Fibroblast of skin of right biceps (primary cell): ENCODE results near the gene STEEP1.

Experiments
- DNase-seq: peaks from one replicate; pipeline ENCODE4 v3.0.0-alpha.2; 2013

Gene STEEP1

GRCh38 chrX:119565107-119565663 is at the start of gene STEEP1:
STEEP1 (minus strand) TSS chrX:119565409; CDS start chrX:119565355, 54 bp downstream.
- DNase-seq = peak; percentile 94

GRCh38 chrX:119614776-119615175 is 49.6 kb upstream of the STEEP1 start:
- DNase-seq = no peak

DNA sequence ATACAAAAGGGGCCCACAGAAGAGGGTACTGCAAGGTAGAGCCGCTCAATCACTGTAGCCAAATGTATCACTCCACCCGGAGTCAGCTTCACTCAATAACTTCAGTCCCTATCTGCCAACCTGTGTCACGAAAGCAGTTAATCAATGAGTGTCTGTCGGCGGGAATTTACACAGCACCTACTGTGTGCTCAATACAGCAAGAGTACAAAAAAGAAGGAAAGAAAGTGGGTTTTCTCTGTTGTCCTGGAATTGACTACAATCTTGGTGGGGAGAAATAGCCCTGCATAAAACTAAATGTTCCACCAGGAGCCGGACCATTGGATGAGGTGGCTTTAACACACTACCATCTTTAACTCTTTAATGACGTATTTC is 41.8 kb upstream of the STEEP1 start:
- DNase-seq = no peak

DNA sequence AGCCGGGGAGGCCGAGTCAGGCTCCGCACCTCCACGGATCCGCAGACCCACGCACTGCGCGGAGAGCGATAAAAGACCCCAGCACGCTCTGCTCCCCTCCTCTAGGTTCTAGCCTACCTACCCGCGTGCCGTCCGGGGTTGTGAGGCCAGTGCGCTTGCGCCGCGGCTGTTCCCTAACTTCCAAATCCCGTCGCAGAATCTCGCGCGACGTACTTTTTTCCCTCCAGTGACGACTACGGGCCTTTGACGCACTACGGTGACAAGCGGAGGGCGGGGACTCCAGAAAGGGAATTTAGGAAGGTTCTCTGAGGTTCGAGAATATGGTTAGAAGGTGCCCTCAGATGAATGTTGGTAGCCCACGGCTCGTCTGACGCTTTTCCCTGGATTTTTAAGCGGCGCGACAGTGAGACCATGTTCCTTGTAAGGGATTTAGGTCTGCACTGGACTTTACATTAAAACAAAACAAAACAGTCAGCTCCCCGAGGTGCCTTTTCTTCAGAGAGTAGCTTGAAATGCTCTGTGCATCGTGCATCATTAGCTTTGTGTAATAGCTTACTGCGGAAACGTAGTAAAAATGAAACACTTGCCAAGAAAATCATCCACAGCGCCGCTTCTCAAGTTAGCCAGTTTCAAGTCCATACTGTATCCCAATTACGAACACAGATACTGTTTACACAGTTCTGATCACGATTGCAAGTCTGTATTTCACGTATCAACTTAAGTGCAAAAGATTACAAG is 41.2 kb upstream of the STEEP1 start, which contains the start of gene NKRF:
Gene NKRF, minus strand, starts transcription at position 145 of the 738 bp plus-strand sequence.
- DNase-seq = peak; percentile 92

DNA sequence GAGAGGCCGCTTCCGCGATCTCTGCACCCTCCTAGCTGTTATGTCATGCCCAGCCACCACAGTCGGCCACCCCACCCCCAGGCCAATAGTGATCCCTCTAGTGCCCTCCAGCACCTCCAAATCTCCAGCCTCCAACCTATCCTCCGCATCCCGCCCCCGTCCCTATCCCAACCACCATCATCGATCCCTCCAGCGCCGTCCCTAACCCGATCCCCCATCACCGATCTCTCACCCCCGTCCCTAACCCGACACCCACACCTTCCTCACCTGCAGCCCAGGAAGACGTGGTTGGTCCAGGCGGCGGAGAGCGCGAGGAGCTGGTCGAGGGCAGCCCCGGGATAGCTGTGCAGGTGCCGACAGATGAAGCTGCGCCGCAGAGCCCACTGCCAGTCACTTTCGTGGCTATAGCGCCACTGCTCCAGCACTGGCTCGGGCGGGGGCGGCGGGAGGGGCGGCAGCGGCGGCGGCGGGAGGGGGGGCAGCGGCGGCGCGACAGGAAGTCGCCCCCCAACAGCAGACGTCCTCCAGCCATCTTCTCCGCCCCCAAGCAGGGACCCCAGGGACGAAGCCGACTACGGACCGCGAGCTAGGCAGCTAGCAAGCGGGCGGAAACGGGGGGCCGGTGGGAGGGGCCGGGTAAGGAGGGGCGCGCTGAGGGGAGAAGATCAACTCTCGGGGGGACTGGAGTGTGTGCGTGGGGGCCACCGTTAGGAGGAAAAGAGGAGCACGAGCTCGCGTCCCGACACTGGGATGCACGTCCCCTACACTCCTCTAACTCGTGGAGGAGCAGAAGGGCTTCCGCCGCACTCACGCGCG is 40.5 kb upstream of the STEEP1 start:
- peak; percentile 3 for DNase-seq

DNA sequence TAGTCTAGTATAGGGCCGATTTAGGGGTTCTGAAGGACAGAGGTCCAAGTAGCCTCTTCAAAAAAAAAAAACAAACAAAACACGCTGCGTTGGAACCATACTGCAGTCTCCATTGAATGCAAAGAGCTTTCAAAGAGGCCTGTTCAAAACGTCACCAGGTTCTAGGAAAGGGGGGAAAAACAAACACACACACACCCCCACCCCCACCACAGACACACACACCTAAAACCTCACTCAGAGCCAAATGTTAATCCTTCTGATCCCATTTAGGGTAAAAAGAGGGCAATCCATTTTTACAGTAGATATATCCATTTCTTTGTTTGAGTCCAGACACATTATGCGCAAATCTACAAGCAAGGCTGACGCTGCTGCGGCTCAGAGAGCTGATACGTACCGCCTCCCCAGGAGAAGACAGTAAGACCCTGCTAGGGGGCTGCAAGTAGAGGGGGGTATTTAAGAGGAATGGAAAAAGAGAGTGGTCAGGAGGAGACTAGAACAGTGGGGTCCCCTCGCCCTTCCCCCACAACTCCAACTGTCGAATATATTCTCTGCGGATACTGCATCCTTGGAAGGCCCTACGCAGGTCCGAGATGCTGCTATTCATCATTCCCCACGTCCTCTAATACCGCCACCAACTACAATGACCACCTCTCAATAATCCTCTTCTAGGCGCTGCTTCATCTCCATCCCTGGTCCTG is 39.7 kb upstream of the STEEP1 start:
- DNase-seq = no peak

DNA sequence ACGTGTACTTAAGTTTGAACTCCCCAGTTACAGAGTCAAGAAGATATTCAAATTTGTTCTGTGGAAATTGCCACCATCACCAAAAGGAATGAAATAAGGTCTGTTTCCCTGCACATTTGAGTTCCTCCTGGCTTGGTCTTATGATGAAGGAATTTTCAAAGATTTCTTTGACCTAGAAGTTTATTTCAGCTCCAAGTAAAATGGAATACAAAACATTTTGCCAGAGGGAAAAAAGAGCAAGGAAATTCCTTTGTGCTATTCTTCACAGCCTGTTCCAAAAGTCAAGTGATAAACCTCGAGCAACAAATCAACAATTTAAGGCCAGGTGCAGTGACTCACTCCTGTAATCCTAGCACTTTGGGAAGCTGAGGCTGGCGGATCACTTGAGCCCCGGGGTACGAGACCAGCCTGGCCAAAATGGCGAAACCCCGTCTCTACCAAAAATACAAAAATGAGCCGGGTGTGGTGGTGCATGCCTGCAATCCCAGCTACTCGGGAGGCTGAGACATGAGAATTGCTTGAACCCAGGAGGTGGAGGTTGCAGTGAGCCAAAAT is 37.6 kb upstream of the STEEP1 start:
- DNase-seq = no peak

DNA sequence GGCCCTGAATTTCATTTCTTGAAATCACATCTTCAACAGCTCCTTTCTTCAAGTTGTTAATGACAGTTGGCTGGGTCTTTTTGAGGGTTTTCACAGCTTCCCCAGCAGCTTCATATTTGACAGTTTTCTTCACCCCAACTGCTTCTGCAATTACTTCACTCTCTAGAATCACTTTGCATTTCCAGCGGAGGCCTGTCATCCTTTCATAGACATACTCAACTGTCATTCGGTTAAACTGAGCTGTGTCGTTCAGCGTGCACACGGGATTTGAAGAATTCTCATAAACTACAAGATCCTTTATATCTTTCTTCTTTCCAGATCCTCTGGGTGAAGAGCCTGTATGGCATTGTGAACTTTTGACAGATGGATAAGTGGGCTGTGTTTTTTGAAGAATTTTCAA is 24.6 kb upstream of the STEEP1 start:
- no peak for DNase-seq

- no peak for DNase-seq
Measured at GRCh38 chrX:119583431-119584059, 18.3 kb upstream of the STEEP1 start.

- no peak for DNase-seq
Measured at GRCh38 chrX:119579414-119579813, 14.2 kb upstream of the STEEP1 start.

- DNase-seq = peak; percentile 93
Measured at GRCh38 chrX:119574394-119575266, 9.4 kb upstream of the STEEP1 start, which contains the start of gene UBE2A. UBE2A (plus strand) TSS chrX:119574563; CDS start chrX:119574712, 149 bp downstream.

- peak; percentile 17 for DNase-seq
Measured at GRCh38 chrX:119573840-119574393, 8.7 kb upstream of the STEEP1 start.

DNA sequence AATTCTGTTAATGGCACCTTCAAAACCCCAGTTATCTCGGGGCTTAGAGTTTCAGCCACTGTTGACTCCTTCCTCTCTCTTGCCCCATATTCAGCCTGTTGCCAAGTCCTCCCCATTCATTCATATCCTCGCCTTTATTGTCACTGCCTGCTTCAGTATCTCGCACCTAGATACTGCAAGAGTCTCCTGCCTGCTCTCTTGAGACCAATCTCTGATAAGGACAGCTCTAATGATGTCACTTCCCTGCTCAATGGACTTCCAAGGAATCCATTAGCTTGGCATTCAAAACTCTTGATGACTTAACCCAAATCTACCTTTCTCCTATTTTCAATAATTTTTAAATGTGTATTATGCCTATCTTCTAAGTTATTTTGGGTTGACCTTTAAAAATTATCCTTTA is 8.0 kb upstream of the STEEP1 start:
- no peak for DNase-seq

- no peak for DNase-seq
Measured at GRCh38 chrX:119570351-119570835, 5.2 kb upstream of the STEEP1 start.

GRCh38 chrX:119552508-119552907 is 12.7 kb downstream of the STEEP1 start:
- DNase-seq = peak; percentile 42

DNA sequence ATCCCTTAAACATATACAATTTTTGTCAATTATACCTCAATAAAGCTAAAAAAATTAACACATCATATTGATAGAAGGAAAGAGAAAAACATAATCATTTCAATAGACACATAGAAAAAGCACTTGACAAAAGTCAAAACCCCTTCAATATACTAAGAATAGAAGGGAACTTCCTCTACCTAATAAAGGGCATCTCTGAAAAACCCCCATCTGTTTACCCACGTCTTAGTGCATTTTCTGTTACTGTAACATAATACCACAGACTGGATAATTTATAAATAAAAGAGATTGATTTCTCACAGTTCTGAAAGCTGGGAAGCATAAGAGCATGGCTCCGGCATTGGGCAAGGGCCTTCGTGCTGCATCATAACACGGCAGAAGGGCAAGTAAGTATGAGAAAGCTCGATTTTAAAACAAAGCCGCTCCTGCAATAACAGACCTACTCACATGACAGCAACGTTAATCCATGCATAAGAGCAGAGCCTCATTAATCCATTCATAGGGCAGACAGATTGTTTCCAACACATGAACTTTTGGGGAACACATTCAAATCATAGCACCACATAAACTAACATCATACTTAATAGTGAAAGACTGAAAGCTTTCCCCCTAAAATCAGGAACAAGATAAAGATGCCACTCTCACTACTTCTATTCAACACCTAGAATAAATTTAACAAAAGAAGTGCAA is 15.7 kb downstream of the STEEP1 start:
- DNase-seq = no peak

- peak; percentile 82 for DNase-seq
Measured at GRCh38 chrX:119541188-119541587, 24.0 kb downstream of the STEEP1 start.

DNA sequence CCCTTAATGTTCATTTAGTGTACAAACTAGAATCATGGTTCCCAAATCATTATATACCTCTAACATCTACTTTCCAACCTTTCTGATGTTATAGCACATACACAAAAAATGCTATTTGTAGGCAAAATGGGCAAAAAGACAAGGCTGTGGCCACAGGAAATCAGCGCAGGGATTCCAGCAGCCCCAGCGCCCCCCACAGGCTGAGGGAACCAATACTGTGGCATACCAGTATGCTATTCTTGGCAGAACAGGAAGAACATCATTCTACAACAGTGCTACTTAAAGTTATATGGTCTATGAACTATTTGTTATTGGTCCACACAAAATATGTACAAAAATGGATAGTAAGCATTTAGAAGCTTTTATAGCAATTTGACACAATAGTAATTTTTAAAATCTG is 25.3 kb downstream of the STEEP1 start:
- no peak for DNase-seq

DNA sequence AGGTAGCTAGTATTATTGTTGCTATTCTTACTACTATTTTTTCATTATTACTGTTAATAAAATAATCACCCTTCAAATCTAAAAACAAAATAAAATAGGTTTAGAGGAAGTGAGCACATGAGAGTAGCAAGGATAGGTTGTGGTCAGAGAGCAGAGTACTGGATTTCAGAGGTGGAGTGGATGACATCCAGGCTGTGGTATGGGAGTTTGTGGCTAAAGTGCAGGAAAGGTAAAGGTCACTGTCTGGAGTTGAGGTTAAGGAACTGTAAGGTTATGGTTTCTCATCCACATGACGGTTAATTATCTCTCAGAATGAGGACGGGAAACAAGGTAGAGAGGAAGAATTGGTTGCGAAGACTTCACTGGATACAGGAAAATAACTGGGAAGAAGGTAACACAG is 27.7 kb downstream of the STEEP1 start:
- no peak for DNase-seq
